ENCODE measurements around the gene KCNJ10.

The KCNJ10 gene

DNA sequence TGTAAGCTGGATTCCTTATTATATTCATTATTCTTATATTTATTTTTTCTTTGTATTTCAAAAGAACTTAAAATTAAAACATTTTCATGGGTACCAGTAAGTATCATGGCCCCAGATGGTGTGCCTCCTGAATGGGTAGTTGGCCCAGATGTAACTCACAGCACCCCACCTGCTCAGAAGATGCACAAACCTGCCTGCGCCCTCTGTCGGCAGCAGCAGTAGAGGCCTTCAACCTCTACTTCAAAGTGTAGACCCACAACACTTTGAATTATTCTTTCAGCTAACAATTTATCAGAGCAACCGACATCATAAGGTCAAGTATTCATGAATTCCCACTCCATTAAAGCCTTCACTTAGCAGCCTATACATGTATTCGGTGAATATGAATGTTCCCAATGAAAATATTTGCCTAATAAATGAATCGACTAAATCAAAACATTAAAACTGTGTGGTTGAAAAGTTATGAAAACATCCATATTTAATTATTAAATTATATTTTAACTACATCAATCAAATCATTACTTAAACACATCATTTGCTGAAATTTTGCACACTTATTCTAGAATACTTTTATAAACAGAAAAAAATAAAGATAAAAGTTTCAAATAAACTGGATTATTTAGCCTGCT lies 63.5 kb downstream of the KCNJ10 start:
- TF ChIP-seq EZH2phosphoT487 (IDR thresholded peaks at IDR 0.05; ENCODE audit: low read length) (no peak), EZH2 (optimal IDR thresholded peaks at IDR 0.05; ENCODE audit: low read depth, low read length) (no peak)
- TF ChIP-seq, protein P1, sequence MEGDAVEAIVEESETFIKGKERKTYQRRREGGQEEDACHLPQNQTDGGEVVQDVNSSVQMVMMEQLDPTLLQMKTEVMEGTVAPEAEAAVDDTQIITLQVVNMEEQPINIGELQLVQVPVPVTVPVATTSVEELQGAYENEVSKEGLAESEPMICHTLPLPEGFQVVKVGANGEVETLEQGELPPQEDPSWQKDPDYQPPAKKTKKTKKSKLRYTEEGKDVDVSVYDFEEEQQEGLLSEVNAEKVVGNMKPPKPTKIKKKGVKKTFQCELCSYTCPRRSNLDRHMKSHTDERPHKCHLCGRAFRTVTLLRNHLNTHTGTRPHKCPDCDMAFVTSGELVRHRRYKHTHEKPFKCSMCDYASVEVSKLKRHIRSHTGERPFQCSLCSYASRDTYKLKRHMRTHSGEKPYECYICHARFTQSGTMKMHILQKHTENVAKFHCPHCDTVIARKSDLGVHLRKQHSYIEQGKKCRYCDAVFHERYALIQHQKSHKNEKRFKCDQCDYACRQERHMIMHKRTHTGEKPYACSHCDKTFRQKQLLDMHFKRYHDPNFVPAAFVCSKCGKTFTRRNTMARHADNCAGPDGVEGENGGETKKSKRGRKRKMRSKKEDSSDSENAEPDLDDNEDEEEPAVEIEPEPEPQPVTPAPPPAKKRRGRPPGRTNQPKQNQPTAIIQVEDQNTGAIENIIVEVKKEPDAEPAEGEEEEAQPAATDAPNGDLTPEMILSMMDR (IDR thresholded peaks at IDR 0.05; ENCODE audit: low read length), result peak; percentile 99
- Histone ChIP-seq H3K27ac (ENCODE audit: low read length) (no peak overlapping the region), H3K79me2 (ENCODE audit: low read length) (no peaks in the 10 kb centered on the region), H3K4me2 (ENCODE audit: low read depth, low read length) (no peak overlapping the region), H2AFZ (ENCODE audit: low read length) (no peak overlapping the region), H4K20me1 (ENCODE audit: insufficient read depth, low read length) (no peaks in the 10 kb centered on the region), H3K9ac (ENCODE audit: low read length) (no peak overlapping the region), H3K9me3 (replicated peaks; ENCODE audit: insufficient read depth, low read length) (no peaks in the 10 kb centered on the region), H3K27me3 (replicated peaks; ENCODE audit: insufficient read depth, low read length) (no peaks in the 10 kb centered on the region), H3K4me3 (ENCODE audit: low read length) (no peak overlapping the region), H3K36me3 (replicated peaks; ENCODE audit: insufficient read depth, low read length) (no peaks in the 10 kb centered on the region), H3K9me2 (replicated peaks; ENCODE audit: insufficient read depth, low read length) (no peaks in the 10 kb centered on the region), H3F3A (ENCODE audit: insufficient read depth, low read length) (no peaks in the 10 kb centered on the region), H3K4me1 (ENCODE audit: low read length) (no peaks in the 10 kb centered on the region)
- peak; percentile 89 for DNase-seq

DNA sequence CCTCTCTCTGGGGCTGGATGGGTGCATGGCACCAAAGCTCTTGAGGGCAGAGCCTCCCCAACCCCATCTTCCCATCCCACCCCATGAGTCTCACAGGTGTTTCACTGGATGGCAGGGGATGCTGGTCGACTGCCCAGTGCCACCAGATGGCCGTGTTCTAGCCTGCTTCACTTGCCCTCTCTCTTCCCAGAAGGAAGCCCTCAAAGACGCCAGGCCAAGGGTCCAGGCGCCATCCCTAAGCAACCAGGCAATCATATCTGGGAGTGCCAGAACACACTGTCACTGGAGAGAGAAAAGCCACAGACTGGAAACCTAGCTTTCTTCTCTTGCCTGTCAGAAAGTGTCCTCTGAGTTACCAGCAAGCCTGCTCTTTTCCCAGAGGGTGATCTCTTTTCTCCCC lies 64.9 kb downstream of the KCNJ10 start:
- Histone ChIP-seq H3K79me2 (ENCODE audit: low read length) (no peaks in the 10 kb centered on the region), H2AFZ (ENCODE audit: low read length) (no peak overlapping the region), H3K27me3 (replicated peaks; ENCODE audit: insufficient read depth, low read length) (no peaks in the 10 kb centered on the region), H3F3A (ENCODE audit: insufficient read depth, low read length) (no peaks in the 10 kb centered on the region), H3K9me2 (replicated peaks; ENCODE audit: insufficient read depth, low read length) (no peaks in the 10 kb centered on the region), H3K4me3 (ENCODE audit: low read length) (no peak overlapping the region), H3K27ac (ENCODE audit: low read length) (no peak overlapping the region), H3K36me3 (replicated peaks; ENCODE audit: insufficient read depth, low read length) (no peaks in the 10 kb centered on the region), H4K20me1 (ENCODE audit: insufficient read depth, low read length) (no peaks in the 10 kb centered on the region), H3K9ac (ENCODE audit: low read length) (no peak overlapping the region), H3K9me3 (replicated peaks; ENCODE audit: insufficient read depth, low read length) (no peaks in the 10 kb centered on the region), H3K4me2 (ENCODE audit: low read depth, low read length) (no peak overlapping the region), H3K4me1 (ENCODE audit: low read length) (no peaks in the 10 kb centered on the region)
- TF ChIP-seq, protein P1 (IDR thresholded peaks at IDR 0.05; ENCODE audit: low read length), result no peak
- no peak for TF ChIP-seq EZH2 (optimal IDR thresholded peaks at IDR 0.05; ENCODE audit: low read depth, low read length)
- TF ChIP-seq EZH2phosphoT487 (IDR thresholded peaks at IDR 0.05; ENCODE audit: low read length), result no peak
- DNase-seq, result no peak

DNA sequence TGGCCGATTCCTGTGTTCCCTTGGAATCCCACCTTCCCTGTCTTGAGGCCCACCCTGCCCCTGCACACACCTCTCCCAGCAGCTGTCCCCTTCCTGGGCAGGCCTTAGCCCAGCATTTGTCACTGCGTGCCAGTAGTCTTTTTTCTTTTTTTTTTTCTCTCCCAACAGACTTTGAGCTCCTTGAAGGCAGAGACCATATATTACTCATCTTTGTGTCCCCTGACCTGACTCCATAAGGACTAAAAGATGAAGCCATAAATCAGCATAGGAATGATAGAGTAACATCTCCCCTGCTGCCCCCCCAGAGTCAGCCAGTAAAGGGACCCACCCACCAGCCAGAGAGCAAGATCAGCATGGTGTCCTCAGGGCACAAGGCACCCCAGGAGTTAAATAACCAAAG lies 65.5 kb downstream of the KCNJ10 start:
- DNase-seq, result no peak
- Histone ChIP-seq H4K20me1 (ENCODE audit: insufficient read depth, low read length) (no peaks in the 10 kb centered on the region), H2AFZ (ENCODE audit: low read length) (no peak overlapping the region), H3K79me2 (ENCODE audit: low read length) (no peaks in the 10 kb centered on the region), H3K9ac (ENCODE audit: low read length) (no peak overlapping the region), H3K27ac (ENCODE audit: low read length) (no peak overlapping the region), H3K36me3 (replicated peaks; ENCODE audit: insufficient read depth, low read length) (no peaks in the 10 kb centered on the region), H3K4me2 (ENCODE audit: low read depth, low read length) (no peak overlapping the region), H3K9me2 (replicated peaks; ENCODE audit: insufficient read depth, low read length) (no peaks in the 10 kb centered on the region), H3F3A (ENCODE audit: insufficient read depth, low read length) (no peaks in the 10 kb centered on the region), H3K4me1 (ENCODE audit: low read length) (no peaks in the 10 kb centered on the region), H3K9me3 (replicated peaks; ENCODE audit: insufficient read depth, low read length) (no peaks in the 10 kb centered on the region), H3K4me3 (ENCODE audit: low read length) (no peak overlapping the region), H3K27me3 (replicated peaks; ENCODE audit: insufficient read depth, low read length) (no peaks in the 10 kb centered on the region)
- TF ChIP-seq EZH2 (optimal IDR thresholded peaks at IDR 0.05; ENCODE audit: low read depth, low read length) (no peak), EZH2phosphoT487 (IDR thresholded peaks at IDR 0.05; ENCODE audit: low read length) (no peak)
- TF ChIP-seq, protein P1 (IDR thresholded peaks at IDR 0.05; ENCODE audit: low read length), result no peak

Measured in MM.1S (cell line).